SU-DHL-6 (cell line): ENCODE measurements around the gene METRN.

Experiments used
- H2AFZ ChIP-seq: fragments of 200-600 bp; sonication (generic); 2 replicates; pipeline ENCODE4 v1.6.1; 2014; ENCODE audit warnings: low read depth, mild to moderate bottlenecking, moderate library complexity, mixed read lengths, antibody characterized with exemption, low read length; ENCODE audit not compliant: severe bottlenecking
- H3F3A ChIP-seq: fragments of 200-600 bp; shearing (Covaris generic); 2 replicates; pipeline ENCODE4 v1.6.0; 2016; ENCODE audit warnings: antibody characterized with exemption, mild to moderate bottlenecking; ENCODE audit not compliant: insufficient read depth
- H3K27ac ChIP-seq: fragments of 200-600 bp; sonication (generic); 2 replicates; pipeline ENCODE4 v1.5.1; 2016; ENCODE audit warnings: low read depth, mild to moderate bottlenecking, low read length, moderate library complexity, mixed read lengths
- H3K27me3 ChIP-seq: fragments of 200-600 bp; sonication (generic), shearing (Covaris generic); 2 replicates; pipeline ENCODE4 v1.6.0; 2014; ENCODE audit warnings: mild to moderate bottlenecking, low read length
- H3K36me3 ChIP-seq: fragments of 200-600 bp; sonication (generic); 2 replicates; pipeline ENCODE4 v1.6.1; 2014; ENCODE audit warnings: mild to moderate bottlenecking, low read length, mixed read lengths
- H3K4me2 ChIP-seq: fragments of 300-600, 200-600 bp; shearing (Covaris generic), sonication (generic); 2 replicates; pipeline ENCODE4 v1.6.0; 2014; ENCODE audit warnings: low read length, low read depth, mild to moderate bottlenecking; ENCODE audit not compliant: poor library complexity, severe bottlenecking
- H3K4me3 ChIP-seq: fragments of 200-600 bp; sonication (generic); 2 replicates; pipeline ENCODE4 v1.5.1; 2014; ENCODE audit warnings: antibody characterized with exemption, low read length, mild to moderate bottlenecking, mixed read lengths; ENCODE audit not compliant: insufficient read depth, poor library complexity, severe bottlenecking
- H3K79me2 ChIP-seq: fragments of 200-600 bp; sonication (generic); 2 replicates; pipeline ENCODE4 v1.6.1; 2014; ENCODE audit warnings: mild to moderate bottlenecking, low read length, moderate library complexity; ENCODE audit not compliant: insufficient read depth
- H3K9ac ChIP-seq: fragments of 200-600 bp; sonication (generic); 2 replicates; pipeline ENCODE4 v1.7.0; 2014; ENCODE audit warnings: mild to moderate bottlenecking, low read length
- H3K9me2 ChIP-seq: fragments of 200-600 bp; sonication (generic); replicated peaks from 2 replicates; pipeline ENCODE4 v1.6.1; 2014; ENCODE audit warnings: low read length; ENCODE audit not compliant: insufficient read depth
- H3K9me3 ChIP-seq: fragments of 200-600 bp; sonication (generic); 2 replicates; pipeline ENCODE4 v1.6.1; 2014; ENCODE audit warnings: low read length, mixed read lengths; ENCODE audit not compliant: insufficient read depth
- H4K20me1 ChIP-seq: fragments of 200-600 bp; sonication (generic); 2 replicates; pipeline ENCODE4 v1.6.1; 2014; ENCODE audit warnings: low read depth, mild to moderate bottlenecking, antibody characterized with exemption, low read length, moderate library complexity, mixed read lengths
- CTCF ChIP-seq: fragments of 200-600 bp; sonication (generic); IDR thresholded peaks from one replicate; pipeline ENCODE4 v1.5.1; 2017; ENCODE audit warnings: antibody characterized with exemption, mild to moderate bottlenecking, low read length, moderate library complexity; ENCODE audit not compliant: insufficient read depth, poor library complexity, severe bottlenecking
- EZH2phosphoT487 ChIP-seq: fragments of 200-600 bp; sonication (generic), shearing (Covaris generic); conservative IDR thresholded peaks from 2 replicates; pipeline ENCODE4 v1.6.1; 2018; ENCODE audit warnings: mild to moderate bottlenecking, antibody characterized with exemption, low read length, moderate library complexity, mixed read lengths

The METRN gene

GRCh38 chr16:766820-767640 lies 52.1 kb downstream of the METRN start:
- Histone ChIP-seq H3F3A (no peaks in the 10 kb centered on the region), H3K27me3 (no peaks in the 10 kb centered on the region), H3K79me2 (no peaks in the 10 kb centered on the region), H3K9me3 (no peaks in the 10 kb centered on the region), H3K36me3 (no peaks in the 10 kb centered on the region), H4K20me1 (no peaks in the 10 kb centered on the region), H3K9me2 (no peaks in the 10 kb centered on the region), H2AFZ (no peak overlapping the region), H3K4me3 (no peak overlapping the region), H3K4me2 (no peak overlapping the region), H3K9ac (no peak overlapping the region), H3K27ac (no peak overlapping the region)
- no peak for TF ChIP-seq CTCF
- TF ChIP-seq EZH2phosphoT487: no peak

GRCh38 chr16:767743-768235 lies 52.9 kb downstream of the METRN start:
- no peaks in the 10 kb centered on the region for H3F3A ChIP-seq
- no peak overlapping the region for H3K4me3 ChIP-seq
- no peaks in the 10 kb centered on the region for H3K9me3 ChIP-seq
- no peak overlapping the region for H3K27ac ChIP-seq
- H3K9ac ChIP-seq: no peak overlapping the region
- H4K20me1 ChIP-seq: no peaks in the 10 kb centered on the region
- no peaks in the 10 kb centered on the region for H3K9me2 ChIP-seq
- H3K4me2 ChIP-seq: no peak overlapping the region
- H2AFZ ChIP-seq: no peak overlapping the region
- no peaks in the 10 kb centered on the region for H3K27me3 ChIP-seq
- TF ChIP-seq CTCF (no peak), EZH2phosphoT487 (no peak)
- H3K79me2 ChIP-seq: no peaks in the 10 kb centered on the region
- no peaks in the 10 kb centered on the region for H3K36me3 ChIP-seq

- H4K20me1 ChIP-seq: no peaks in the 10 kb centered on the region
- no peak overlapping the region for H2AFZ ChIP-seq
- H3F3A ChIP-seq: no peaks in the 10 kb centered on the region
- no peak overlapping the region for H3K4me3 ChIP-seq
- H3K9me3 ChIP-seq: no peaks in the 10 kb centered on the region
- TF ChIP-seq EZH2phosphoT487: no peak
- no peak for TF ChIP-seq CTCF
- H3K9ac ChIP-seq: no peak overlapping the region
- no peak overlapping the region for H3K4me2 ChIP-seq
- H3K27me3 ChIP-seq: no peaks in the 10 kb centered on the region
- no peak overlapping the region for H3K27ac ChIP-seq
- no peaks in the 10 kb centered on the region for H3K79me2 ChIP-seq
- H3K9me2 ChIP-seq: no peaks in the 10 kb centered on the region
- no peaks in the 10 kb centered on the region for H3K36me3 ChIP-seq
These were observed 53.5 kb downstream of the METRN start for GRCh38 chr16:768428-768827.
